Choroid plexus epithelial cell (primary cell): Measurements from ENCODE around the gene DCST2.
A peak's percentile ranks its signal among the peaks of the same experiment; 100 is the strongest.

ENCODE experiments used
- DNase-seq: peaks from one replicate; pipeline ENCODE4 v3.0.0-alpha.2; 2010; ENCODE audit warnings: low read depth
- H3K4me3 ChIP-seq: 2 replicates; pipeline ENCODE4 v1.5.1; 2011; ENCODE audit warnings: low read depth, mild to moderate bottlenecking, control low read depth, low read length, moderate library complexity
- TF ChIP-seq, protein P1 (sequence below): conservative IDR thresholded peaks from 2 replicates; pipeline ENCODE4 v1.5.1; 2011; ENCODE audit warnings: low read depth, mild to moderate bottlenecking, control low read depth, inconsistent platforms, low read length, moderate library complexity

Gene DCST2

DNA sequence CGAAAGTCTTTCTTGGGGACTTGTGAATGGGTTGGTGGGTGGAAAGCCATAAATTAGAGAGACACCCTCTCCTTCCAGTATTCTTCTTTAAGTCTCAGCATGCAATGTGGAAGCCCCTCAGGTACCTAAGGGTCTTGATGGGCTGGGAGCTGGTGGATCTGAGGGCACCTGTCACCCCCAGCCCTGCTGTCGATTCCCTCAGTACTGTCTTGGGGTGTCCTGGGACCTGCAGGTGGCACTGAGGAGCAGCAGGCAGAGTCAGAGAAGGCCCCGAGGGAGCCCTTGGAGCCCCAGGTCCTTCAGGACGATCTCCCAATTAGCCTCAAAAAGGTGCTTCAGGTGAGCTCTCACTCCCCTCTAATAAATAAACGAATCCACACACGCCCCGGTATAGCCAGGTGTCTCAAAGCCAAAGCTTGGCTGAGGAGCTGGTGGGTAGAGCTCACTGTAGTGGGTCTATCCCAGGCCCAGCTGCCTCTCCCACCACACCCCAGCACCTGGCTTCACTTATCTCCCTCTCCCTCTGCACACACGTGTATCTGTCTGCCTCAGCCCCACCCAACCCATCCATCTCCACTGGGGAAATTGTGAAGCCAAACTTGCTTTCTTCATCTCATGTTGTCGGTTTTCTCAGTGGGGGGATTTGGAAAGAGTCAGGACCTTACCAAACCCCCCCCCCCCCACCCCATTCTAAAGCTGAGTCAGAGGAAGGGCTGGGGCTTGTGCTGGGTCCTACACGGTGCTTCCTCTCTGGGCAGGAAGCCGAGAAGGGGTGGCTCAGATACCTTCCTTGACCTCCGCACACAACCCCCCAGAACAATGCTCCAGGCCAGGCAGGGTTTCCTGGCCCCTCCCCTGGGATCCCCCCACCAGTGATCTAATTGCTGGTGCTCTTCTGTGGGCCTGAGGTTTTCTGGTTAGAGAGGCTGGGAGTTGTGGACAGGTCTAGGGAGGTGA, 19.1 kb upstream of the DCST2 start:
- DNase-seq = no peak
- TF ChIP-seq, protein P1, sequence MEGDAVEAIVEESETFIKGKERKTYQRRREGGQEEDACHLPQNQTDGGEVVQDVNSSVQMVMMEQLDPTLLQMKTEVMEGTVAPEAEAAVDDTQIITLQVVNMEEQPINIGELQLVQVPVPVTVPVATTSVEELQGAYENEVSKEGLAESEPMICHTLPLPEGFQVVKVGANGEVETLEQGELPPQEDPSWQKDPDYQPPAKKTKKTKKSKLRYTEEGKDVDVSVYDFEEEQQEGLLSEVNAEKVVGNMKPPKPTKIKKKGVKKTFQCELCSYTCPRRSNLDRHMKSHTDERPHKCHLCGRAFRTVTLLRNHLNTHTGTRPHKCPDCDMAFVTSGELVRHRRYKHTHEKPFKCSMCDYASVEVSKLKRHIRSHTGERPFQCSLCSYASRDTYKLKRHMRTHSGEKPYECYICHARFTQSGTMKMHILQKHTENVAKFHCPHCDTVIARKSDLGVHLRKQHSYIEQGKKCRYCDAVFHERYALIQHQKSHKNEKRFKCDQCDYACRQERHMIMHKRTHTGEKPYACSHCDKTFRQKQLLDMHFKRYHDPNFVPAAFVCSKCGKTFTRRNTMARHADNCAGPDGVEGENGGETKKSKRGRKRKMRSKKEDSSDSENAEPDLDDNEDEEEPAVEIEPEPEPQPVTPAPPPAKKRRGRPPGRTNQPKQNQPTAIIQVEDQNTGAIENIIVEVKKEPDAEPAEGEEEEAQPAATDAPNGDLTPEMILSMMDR = peak; percentile 30
- peak overlapping the region; percentile 68 for H3K4me3 ChIP-seq

DNA sequence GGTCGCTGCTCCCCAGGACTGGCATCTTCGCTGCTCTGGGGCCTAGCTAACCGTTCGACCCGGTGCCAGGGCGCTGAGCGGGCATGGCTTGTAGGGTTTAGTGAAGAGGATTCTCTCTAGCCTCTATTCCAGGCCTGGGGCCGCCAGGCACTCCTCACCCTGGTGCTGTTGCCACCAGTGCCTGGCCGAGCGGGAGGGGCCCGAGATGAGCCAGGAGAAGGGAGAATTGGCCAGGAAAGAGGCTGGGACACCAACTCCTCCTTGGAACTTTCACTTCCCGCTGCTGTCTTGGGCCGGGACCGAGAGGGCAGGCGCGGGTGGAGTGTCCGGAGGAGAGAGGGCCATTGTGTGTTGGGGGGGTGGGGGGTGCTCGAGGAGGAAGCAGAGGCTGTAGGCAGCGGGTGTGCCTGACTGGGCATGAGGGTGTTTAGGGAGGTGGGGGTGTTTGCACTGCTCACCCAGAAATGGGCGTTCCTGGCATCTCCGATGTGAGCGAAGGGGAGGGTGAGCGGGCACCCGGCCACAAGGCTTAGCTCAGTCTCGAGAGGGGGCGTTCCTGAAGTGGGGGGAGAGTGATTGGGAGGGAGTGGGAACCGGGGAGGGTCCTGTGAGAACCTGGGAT, 18.3 kb upstream of the DCST2 start:
- no peak for DNase-seq
- TF ChIP-seq, protein P1 = no peak
- H3K4me3 ChIP-seq = peak overlapping the region; percentile 68

DNA sequence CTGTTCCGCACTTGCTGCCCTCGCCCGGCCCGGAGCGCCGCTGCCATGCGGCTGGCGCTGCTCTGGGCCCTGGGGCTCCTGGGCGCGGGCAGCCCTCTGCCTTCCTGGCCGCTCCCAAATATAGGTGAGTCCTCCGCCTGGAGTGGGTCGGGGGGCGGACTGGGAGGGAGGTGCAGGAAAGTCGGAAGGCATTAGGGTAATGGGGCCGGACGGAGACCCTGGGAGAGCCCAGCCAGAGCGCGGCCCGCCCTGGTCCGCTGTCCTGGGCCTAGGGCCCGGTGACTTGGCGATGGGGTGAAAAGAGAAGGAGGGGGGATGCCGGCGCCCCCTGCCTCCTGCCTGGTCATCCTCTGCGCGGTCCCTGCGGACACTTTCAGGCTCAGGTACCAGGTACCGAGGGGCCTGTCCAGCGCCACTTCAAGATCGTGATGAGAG, 17.8 kb upstream of the DCST2 start:
- peak overlapping the region; percentile 68 for H3K4me3 ChIP-seq
- DNase-seq = no peak
- TF ChIP-seq, protein P1 = no peak

DNA sequence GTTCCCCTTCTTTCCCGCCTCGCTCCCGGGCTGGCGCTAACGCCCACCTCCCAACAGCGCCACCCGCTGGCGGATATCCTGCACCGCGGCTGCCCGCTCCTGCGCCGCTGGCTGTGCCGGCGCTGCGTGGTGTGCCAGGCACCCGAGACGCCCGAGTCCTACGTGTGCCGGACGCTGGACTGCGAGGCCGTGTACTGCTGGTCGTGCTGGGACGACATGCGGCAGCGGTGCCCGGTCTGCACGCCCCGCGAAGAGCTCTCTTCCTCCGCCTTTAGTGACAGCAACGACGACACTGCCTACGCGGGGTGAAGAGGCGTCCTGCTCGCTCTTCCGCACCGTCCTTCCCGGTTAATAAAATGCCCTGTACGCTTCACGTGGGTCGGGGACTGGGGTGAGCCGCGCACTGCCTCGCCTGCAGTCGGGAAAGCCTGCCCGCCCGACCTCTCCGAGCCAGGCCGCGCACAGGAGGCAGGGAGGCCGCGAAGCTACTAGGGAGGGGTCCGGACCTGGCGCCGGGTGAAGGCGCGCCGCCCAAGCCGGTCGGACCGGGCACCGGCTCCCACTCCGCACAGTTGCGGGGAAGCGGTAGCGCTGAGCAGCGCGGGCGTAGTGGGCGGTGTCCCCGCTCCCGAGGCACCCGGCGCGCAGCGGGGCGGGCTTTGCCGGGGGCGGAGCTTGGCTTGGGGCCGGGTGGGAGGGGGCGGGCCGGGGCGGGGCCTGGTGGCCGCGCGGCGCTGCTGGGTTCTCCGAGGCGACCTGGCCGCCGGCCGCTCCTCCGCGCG, 17.2 kb upstream of the DCST2 start, which contains the start of gene ADAM15:
Gene ADAM15, plus strand, starts transcription at position 757 of the 782 bp plus-strand sequence. CDS start 71 bp downstream, outside the sequence.
- peak within 1 kb of the TSS; percentile 68 for H3K4me3 ChIP-seq
- peak; percentile 61 for DNase-seq
- TF ChIP-seq, protein P1 = peak; percentile 75

DNA sequence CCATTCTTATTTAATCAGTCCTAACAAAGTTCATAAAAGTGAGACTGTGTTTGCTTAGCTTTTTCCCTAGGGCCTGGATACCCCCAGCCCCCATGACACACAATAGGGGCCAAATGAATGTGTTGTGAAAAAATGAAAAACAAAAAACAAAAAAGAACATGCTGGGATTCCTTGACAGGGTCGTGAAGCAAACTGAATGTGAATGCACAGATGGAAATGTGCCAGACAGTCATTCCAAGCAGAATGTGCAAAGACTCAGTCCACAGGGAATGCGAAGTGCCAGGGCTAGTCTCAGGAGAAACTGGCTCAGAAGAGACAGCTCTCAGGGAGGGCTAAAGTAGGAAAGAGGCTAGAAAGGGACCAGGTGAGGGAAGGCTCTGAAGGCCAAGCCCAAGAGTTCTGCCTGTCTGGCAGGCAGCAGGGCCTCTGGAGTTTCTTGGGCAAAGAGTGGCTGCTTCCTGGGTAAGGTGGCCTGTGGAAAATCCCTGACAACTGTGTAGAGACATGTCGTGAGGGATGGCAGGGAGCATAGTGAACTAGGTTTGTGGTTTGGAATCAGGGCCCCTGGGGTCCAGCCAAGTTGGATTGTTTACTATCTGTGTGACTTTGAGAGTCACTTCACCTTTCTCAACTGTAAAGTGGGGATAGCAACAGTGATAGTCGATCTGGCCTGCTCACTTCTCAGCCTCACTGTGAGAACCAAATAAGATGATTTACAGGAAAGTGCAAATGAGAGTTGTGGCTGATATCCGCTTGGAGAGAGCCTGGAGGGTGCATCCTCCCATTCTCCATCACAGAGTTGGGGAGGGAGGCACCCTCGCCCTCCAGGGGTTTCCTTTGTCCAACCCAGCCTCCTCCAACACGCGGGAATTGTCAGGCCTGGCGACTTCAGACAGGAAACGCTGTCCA, 16.3 kb upstream of the DCST2 start:
- TF ChIP-seq, protein P1 = no peak
- H3K4me3 ChIP-seq = peak overlapping the region; percentile 68
- DNase-seq = no peak
